ENCODE data around the gene PDZD2. TPM values are rescaled to one million over a fixed set of nuclear protein-coding genes. Genes with fewer than 3 reads are reported as not detected.

The PDZD2 gene
- total RNA-seq, 1 experiment from 2014 or later: 2.2 TPM

DNA sequence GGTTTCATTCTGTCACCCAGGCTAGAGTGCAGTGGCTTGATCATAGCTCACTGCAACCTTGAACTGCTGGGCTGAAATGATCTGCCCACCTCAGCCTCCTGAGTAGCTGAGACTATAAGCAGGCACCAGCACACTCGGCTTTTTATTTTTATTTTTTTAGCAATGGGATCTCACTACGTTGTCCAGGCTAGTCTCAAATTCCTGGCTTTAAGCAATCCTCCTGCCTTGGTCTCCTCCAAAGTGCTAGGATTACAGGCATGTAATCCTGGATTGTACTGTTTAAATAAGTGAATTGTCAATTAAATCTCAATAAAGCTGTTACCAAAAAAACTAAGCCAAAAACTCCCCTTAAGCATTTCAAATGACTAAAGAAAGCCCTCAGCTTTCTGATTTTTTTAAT lies 516.3 kb downstream of the PDZD2 start:
- no peaks in the 10 kb centered on the region for H3K27me3 ChIP-seq (replicated peaks; ENCODE audit: insufficient read depth, low read depth, low read length, poor library complexity)
- CTCF ChIA-PET: no interaction called here
- TF ChIP-seq EZH2 (IDR thresholded peaks at IDR 0.05; ENCODE audit: borderline replicate concordance, low read depth, low read length, poor library complexity, severe bottlenecking) (no peak), CTCF (conservative IDR thresholded peaks at IDR 0.05; ENCODE audit: low read depth, low read length) (no peak)
- no peak for DNase-seq (ENCODE audit: low spot score)
- H3K4me3 ChIP-seq (ENCODE audit: low read depth, low read length, poor library complexity, severe bottlenecking): no peak overlapping the region
- POLR2A ChIA-PET (ENCODE audit: low non-redundant PET): no interaction called here
- H3K4me1 ChIP-seq (ENCODE audit: insufficient read depth, low read length, poor library complexity, severe bottlenecking): peaks cover 25% of the 10 kb centered on the region
- no peaks in the 10 kb centered on the region for H3K9me3 ChIP-seq (ENCODE audit: low read depth, low read length, poor library complexity, severe bottlenecking)
- BruUV-seq (replicated peaks): no TSS peak
- no peaks in the 10 kb centered on the region for H3K36me3 ChIP-seq (ENCODE audit: insufficient read depth, low read length, poor library complexity, severe bottlenecking)
- H3K27ac ChIP-seq (ENCODE audit: low read depth, low read length, poor library complexity, severe bottlenecking): no peak overlapping the region
- intact Hi-C loops (cut with micrococcal nuclease; ENCODE audit: unreplicated experiment): no loop called here

GRCh38 chr5:32156635-32157034 lies 517.7 kb downstream of the PDZD2 start:
- DNase-seq (ENCODE audit: low spot score): no peak
- ChIA-PET CTCF (no interaction called here), POLR2A (ENCODE audit: low non-redundant PET) (no interaction called here)
- intact Hi-C loops (cut with micrococcal nuclease; ENCODE audit: unreplicated experiment): no loop called here
- TF ChIP-seq EZH2 (IDR thresholded peaks at IDR 0.05; ENCODE audit: borderline replicate concordance, low read depth, low read length, poor library complexity, severe bottlenecking): no peak
- TF ChIP-seq CTCF (conservative IDR thresholded peaks at IDR 0.05; ENCODE audit: low read depth, low read length): no peak
- Histone ChIP-seq H3K4me1 (ENCODE audit: insufficient read depth, low read length, poor library complexity, severe bottlenecking) (peaks cover 18% of the 10 kb centered on the region), H3K27me3 (replicated peaks; ENCODE audit: insufficient read depth, low read depth, low read length, poor library complexity) (no peaks in the 10 kb centered on the region), H3K4me3 (ENCODE audit: low read depth, low read length, poor library complexity, severe bottlenecking) (no peak overlapping the region), H3K36me3 (ENCODE audit: insufficient read depth, low read length, poor library complexity, severe bottlenecking) (no peaks in the 10 kb centered on the region), H3K27ac (ENCODE audit: low read depth, low read length, poor library complexity, severe bottlenecking) (no peak overlapping the region), H3K9me3 (ENCODE audit: low read depth, low read length, poor library complexity, severe bottlenecking) (no peaks in the 10 kb centered on the region)
- no TSS peak for BruUV-seq (replicated peaks)

GRCh38 chr5:32157078-32157477 lies 518.1 kb downstream of the PDZD2 start:
- BruUV-seq (replicated peaks): no TSS peak
- TF ChIP-seq EZH2 (IDR thresholded peaks at IDR 0.05; ENCODE audit: borderline replicate concordance, low read depth, low read length, poor library complexity, severe bottlenecking): no peak
- TF ChIP-seq CTCF (conservative IDR thresholded peaks at IDR 0.05; ENCODE audit: low read depth, low read length): no peak
- H3K9me3 ChIP-seq (ENCODE audit: low read depth, low read length, poor library complexity, severe bottlenecking): no peaks in the 10 kb centered on the region
- no peak overlapping the region for H3K4me3 ChIP-seq (ENCODE audit: low read depth, low read length, poor library complexity, severe bottlenecking)
- CTCF ChIA-PET: no interaction called here
- H3K27ac ChIP-seq (ENCODE audit: low read depth, low read length, poor library complexity, severe bottlenecking): no peak overlapping the region
- peaks cover 18% of the 10 kb centered on the region for H3K4me1 ChIP-seq (ENCODE audit: insufficient read depth, low read length, poor library complexity, severe bottlenecking)
- no peaks in the 10 kb centered on the region for H3K27me3 ChIP-seq (replicated peaks; ENCODE audit: insufficient read depth, low read depth, low read length, poor library complexity)
- no peak for DNase-seq (ENCODE audit: low spot score)
- POLR2A ChIA-PET (ENCODE audit: low non-redundant PET): no interaction called here
- no peaks in the 10 kb centered on the region for H3K36me3 ChIP-seq (ENCODE audit: insufficient read depth, low read length, poor library complexity, severe bottlenecking)
- intact Hi-C loops (cut with micrococcal nuclease; ENCODE audit: unreplicated experiment): no loop called here
